HG02840 (cell line): ENCODE measurements around the gene YPEL1.

Experiments used
- ATAC-seq: cut with Tn5 transposase; IDR thresholded peaks from one replicate; pipeline ENCODE4 v1.9.1; 2021; ENCODE audit warnings: mild to moderate bottlenecking, moderate library complexity, moderate number of reproducible peaks; ENCODE audit not compliant: unreplicated experiment, low FRiP score

Gene YPEL1

DNA sequence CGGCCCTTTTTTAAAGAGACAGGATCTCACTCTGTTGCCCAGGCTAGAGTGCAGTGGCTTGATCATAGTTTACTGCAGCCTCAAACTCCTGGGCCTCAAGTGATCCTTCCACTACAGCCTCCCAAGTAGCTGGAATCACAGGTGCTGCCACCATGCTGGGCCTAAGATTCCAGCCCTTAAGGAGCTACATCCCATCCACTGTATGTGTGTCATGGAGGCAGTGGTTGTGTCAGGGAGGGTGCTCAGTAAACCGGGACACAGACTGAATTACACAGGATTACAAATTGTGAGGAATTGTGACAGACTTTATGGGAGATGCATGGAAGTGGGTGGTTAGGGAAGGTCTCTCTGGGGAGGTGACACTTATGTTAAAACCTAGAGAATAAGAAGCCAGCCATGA, 71.9 kb downstream of the YPEL1 start:
- no peak for ATAC-seq

- ATAC-seq: no peak
These were observed 73.6 kb downstream of the YPEL1 start for GRCh38 chr22:21661991-21662390.

GRCh38 chr22:21660904-21661303, 74.7 kb downstream of the YPEL1 start:
- ATAC-seq: no peak

GRCh38 chr22:21659864-21660525, 75.6 kb downstream of the YPEL1 start:
- no peak for ATAC-seq

DNA sequence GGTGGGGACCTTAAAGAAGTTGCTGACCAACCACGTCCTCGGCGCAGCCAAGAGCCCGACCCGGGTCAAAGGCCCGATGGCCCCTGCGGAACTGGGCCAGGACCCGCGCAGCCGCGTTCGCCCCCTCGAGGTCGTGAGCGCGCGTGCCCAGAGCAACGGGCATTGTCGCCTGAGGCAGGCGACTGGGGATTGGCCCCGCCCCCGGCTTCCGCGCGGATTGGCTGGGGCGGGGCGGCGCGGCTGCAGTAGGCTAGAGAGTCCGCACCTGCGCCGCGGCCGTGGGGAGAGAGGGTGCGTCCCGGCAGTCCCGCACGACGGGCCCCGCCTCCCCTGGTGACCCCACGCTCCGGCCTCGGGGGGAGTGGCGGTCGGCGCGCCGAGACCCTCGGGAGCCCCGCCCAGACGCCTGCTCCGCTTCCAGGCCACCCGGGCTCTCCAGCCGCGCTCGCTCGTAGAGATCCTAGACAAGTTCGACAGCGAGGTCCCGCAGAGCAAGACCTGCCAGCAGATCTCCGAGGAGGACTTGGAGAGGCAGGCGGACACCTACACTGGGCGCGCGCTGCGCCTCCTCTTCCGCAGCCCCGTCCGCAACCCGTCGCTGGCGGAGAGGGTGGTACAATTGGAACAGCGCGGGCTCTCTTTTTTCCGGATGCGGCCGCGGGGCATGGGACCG, 78.1 kb downstream of the YPEL1 start:
- peak; percentile 67 for ATAC-seq

GRCh38 chr22:21657020-21657359, 78.6 kb downstream of the YPEL1 start:
- ATAC-seq: no peak

DNA sequence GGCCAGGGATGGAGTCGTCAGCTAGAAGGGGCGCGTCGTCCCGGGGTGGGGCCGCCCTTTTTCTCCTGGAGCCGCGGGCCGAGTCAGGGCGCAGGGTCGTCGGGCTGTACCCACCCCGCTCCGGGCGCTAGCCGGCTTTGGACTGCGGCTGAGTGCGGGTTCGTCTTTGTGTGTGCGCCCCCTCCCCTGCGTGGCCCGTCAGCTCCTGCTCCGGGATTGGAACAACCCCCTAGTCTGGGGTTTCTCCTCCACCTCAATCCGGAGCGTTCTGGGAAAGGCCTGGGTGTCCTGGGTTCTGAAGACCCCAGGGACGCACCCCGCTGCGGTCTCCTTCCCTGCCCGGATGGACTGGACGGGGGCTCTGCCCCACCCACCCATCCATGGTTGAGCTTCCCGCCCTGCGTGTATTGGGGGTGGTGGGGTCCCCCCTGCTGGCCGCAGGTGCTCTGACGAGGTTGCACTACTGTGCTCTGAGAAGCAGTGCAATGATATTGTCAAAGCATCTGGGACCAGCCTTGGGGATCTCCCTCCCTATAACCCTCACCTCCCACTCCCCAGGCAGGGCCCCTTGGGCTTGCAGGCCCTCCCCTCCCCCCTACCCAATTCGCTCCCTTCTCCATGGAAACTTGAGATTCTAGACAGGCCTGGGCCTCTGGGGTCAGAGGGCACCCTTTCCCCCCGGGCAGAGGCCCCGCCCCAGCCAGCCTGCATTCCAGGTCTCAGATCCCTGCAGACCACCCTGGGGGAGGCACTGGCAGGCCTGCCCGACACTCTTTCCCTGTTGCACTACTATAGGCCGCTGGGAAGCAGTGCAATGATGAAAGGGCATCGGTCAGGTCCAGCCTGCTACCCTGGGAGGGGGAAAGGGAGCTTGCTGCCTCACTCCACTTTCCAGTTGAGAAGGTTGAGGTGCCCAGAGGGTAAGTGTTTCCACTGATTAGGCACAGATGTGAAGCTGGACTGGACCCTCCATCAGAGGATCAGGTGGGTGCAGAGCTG, 82.7 kb downstream of the YPEL1 start:
- ATAC-seq: no peak

- peak; percentile 79 for ATAC-seq
These were observed 83.5 kb downstream of the YPEL1 start for GRCh38 chr22:21652010-21652546.

GRCh38 chr22:21651521-21652009, 84.0 kb downstream of the YPEL1 start:
- peak; percentile 20 for ATAC-seq

GRCh38 chr22:21650823-21651520, 84.6 kb downstream of the YPEL1 start:
- ATAC-seq: peak; percentile 4

- no peak for ATAC-seq
These were observed 85.3 kb downstream of the YPEL1 start for GRCh38 chr22:21650280-21650679.
